Stimulated activated CD4-positive, alpha-beta T cell treated with anti-CD3 and anti-CD28 coated beads, Interleukin-2, amount 100 ng/mL, for 24 hours (primary cell): Measurements from ENCODE around the gene ZNF512B.
"Not testable (repeated sequence)": the region's sequence is repeated elsewhere in the genome, so short reads cannot be mapped to it uniquely, and the experiment has no call there.

Experiments used
- DNase-seq, 2 donors: peaks; one replicate each; pipeline ENCODE4 v3.0.0-alpha.2; 2020

ZNF512B gene, protein sequence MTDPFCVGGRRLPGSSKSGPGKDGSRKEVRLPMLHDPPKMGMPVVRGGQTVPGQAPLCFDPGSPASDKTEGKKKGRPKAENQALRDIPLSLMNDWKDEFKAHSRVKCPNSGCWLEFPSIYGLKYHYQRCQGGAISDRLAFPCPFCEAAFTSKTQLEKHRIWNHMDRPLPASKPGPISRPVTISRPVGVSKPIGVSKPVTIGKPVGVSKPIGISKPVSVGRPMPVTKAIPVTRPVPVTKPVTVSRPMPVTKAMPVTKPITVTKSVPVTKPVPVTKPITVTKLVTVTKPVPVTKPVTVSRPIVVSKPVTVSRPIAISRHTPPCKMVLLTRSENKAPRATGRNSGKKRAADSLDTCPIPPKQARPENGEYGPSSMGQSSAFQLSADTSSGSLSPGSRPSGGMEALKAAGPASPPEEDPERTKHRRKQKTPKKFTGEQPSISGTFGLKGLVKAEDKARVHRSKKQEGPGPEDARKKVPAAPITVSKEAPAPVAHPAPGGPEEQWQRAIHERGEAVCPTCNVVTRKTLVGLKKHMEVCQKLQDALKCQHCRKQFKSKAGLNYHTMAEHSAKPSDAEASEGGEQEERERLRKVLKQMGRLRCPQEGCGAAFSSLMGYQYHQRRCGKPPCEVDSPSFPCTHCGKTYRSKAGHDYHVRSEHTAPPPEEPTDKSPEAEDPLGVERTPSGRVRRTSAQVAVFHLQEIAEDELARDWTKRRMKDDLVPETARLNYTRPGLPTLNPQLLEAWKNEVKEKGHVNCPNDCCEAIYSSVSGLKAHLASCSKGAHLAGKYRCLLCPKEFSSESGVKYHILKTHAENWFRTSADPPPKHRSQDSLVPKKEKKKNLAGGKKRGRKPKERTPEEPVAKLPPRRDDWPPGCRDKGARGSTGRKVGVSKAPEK

DNA sequence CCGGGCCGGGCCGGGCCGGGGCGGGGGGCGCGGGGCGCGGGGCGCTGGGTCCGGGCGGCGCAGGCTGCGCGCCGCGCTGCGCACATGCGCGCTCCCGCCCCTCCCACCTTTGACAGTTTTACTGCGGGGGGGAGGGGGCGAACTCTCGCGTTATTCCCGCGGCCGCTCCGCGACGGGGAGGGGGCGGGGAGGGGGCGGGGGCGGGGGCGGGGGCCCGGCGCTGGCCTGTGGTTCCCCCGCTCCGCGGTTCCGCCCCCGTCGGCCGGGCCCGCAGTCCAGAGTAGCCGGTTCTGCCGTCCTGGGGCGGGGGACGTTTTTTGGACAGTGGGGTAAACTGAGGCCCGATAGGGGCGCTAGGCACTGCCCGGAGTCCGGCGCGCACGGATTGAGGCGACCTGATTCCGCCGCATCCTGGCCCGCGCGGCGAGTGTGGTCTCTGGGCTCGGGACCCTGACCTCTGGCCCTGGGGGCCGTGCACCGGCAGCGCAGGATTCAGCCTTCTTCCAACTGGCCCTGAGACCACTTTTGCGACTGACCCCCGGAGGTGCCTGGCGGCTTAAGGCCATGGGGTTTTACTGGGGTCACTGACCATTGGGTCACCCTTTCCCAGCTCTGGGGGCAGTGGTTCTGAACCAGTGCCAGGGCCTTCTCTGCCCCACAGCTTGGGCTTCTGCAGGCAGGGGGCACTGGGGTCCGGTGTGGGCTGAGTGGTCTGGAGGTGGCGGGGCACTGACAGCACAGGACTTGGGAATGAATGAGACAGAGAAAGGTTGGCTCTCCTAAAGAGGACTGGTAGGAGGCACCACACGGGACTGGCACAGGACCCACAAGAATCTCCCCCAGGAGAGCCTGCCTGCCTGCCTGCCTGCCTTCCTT is at the start of gene ZNF512B:
Gene ZNF512B (minus strand): TSS at position 93 of the 876 bp plus-strand sequence. CDS start 1,980 bp downstream, outside the sequence.
- DNase-seq: peak; percentile 71 to 77

DNA sequence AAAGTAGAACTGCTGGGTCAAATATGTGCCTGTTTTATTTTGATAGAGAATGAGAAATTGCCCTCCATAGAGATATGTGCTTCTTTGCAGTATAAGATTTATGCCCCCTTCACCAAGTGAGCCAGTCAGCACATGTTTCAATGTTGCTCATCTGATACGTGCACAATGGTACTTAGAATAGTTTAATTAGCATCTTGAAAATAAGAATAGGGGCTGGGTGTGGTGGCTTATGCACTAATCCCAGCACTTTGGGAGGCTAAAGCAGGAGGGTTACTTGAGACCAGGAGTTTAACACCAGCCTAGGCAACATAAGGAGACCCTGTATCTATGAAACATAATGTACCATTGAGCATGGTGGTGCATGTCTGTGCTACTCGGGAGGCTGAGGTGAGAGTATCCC is 45.9 kb upstream of the ZNF512B start:
- DNase-seq: no peak

DNA sequence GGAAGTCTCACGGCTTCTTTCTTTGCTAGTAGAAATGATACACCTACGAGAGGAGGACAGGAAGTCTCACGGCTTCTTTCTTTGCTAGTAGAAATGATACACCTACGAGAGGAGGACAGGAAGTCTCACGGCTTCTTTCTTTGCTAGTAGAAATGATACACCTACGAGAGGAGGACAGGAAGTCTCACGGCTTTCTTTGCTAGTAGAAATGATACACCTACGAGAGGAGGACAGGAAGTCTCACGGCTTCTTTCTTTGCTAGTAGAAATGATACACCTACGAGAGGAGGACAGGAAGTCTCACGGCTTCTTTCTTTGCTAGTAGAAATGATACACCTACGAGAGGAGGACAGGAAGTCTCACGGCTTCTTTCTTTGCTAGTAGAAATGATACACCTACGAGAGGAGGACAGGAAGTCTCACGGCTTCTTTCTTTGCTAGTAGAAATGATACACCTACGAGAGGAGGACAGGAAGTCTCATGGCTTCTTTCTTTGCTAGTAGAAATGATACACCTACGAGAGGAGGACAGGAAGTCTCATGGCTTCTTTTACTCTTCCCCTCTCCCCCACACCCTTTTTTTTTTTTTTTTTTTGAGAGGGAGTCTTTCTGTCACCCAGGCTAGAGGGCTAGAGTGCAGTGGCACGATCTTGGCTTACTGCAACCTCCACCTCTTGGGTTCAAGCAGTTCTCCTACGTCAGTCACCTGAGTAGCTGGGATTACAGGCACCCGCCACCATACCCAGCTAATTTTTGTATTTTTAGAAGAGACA is 42.8 kb upstream of the ZNF512B start:
- DNase-seq: not testable (repeated sequence)

- DNase-seq: no peak
Measured at GRCh38 chr20:64011366-64011779, 41.6 kb upstream of the ZNF512B start.

- no peak for DNase-seq
Measured at GRCh38 chr20:64010711-64011237, 41.0 kb upstream of the ZNF512B start.

DNA sequence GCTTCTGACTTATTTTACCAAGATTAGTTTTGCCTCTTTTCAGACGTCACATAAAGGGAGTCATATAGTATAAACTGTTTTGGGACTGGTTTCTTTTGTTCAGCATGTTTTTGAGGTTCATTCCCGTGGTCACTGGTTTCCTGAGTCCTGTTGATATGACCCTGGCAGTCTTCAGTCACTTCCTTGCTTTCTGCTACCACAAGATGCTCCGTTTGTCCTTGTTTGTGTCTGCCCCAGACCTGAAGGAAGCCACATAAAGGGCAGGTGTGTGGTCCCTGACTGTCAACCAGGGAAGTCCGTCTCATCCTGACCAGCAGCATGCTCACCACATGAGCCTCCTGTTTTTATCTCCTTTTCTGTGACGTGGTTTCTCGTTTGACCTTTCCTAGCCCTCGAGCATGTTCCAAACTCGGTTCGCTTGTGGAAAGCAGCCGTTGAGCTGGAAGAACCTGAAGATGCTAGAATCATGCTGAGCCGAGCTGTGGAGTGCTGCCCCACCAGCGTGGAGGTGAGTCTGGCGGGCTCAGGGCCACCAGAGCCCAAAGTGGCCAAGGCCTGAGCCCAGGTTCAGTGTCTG is 40.2 kb upstream of the ZNF512B start:
- no peak for DNase-seq

DNA sequence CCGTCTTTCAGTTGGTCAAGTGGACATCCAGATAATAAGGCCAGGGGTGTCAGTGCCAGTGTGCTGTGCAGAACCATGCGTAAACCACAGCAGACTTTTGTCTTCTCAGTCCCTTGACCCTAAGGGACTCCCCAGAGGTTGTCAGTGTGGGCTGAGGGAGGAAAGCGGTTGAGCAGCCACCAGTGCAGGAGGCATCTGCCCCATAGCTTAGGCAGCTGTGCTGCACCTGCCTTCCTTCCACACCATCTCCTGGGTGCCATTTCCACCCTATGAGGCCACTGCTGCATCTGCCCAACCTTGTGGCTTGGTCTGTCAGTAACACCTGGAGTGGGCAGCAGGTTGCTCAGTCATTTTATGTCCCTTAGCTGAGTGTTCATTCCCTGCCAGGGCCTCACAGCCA is 37.2 kb upstream of the ZNF512B start:
- no peak for DNase-seq

DNA sequence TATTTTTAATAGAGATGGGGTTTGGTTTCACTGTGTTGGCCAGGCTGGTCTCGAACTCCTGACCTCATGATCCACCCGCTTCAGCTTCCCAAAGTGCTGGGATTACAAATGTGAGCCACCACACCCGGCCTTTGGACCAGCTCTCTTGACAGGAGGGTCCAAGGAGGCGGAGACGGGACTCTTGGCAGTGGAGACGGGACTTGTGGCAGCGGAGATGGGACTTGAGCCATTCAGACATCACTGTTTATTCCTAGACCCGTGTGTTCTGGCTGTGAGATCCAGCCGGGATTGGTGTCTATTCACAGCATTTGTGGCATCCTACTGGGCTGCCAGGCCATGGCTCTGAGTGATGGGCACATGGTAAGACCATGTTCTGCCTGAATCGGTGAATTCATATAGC is 36.8 kb upstream of the ZNF512B start:
- DNase-seq: no peak

DNA sequence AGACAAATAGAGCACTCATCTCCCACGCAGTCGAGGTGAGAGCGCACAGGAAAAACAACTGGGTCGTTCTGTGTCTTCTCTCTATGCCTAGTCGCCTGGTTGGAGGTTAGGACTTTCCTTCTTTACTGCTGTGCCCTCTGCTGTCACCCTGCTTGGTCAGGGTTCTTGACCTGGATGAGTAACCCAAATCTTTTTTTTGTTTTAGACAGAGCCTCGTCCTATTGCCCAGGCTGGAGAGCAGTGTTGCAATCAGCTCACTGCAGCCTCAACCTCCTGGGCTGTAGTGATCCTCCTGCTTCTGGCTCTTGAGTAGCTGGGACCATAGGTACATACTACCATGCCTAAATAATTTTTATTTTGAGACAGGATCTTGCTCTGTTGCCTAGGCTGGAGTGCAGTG is 35.7 kb upstream of the ZNF512B start:
- DNase-seq: no peak

- no peak for DNase-seq
Measured at GRCh38 chr20:64003960-64004725, 34.4 kb upstream of the ZNF512B start.

GRCh38 chr20:64001607-64002011 is 31.9 kb upstream of the ZNF512B start:
- no peak for DNase-seq

DNA sequence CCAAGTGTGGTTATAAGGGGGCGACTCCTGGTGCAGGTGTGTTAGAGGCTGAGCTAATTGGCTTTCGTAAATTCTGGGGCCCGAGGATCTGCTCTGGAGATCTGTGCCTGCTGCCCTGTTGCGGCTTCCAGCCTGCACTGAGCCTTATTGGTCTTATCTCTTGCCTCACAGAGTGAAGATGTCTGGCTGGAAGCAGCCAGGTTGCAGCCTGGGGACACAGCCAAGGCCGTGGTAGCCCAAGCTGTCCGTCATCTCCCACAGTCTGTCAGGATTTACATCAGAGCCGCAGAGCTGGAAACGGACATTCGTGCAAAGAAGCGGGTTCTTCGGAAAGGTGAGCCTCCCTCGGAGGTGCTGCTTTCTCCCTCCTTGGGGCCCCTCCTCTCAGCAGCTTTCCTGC is 31.2 kb upstream of the ZNF512B start:
- no peak for DNase-seq

GRCh38 chr20:63982937-63983336 is 13.2 kb upstream of the ZNF512B start:
- no peak for DNase-seq

- peak; percentile 96 to 97 for DNase-seq
Measured at GRCh38 chr20:63980806-63981728, 11.3 kb upstream of the ZNF512B start, which contains the start of gene PRPF6. Gene PRPF6 (plus strand): TSS chr20:63981132. CDS start chr20:63981246, 114 bp downstream.

- peak in 1 of 2 donors; percentile 53 for DNase-seq
Measured at GRCh38 chr20:63980317-63980805, 10.6 kb upstream of the ZNF512B start.

GRCh38 chr20:63979557-63980316 is 10.0 kb upstream of the ZNF512B start, which contains the start of gene SAMD10:
Gene SAMD10 (minus strand): TSS chr20:63979642. CDS start chr20:63979467, 175 bp downstream.
- peak; percentile 87 to 91 for DNase-seq

DNA sequence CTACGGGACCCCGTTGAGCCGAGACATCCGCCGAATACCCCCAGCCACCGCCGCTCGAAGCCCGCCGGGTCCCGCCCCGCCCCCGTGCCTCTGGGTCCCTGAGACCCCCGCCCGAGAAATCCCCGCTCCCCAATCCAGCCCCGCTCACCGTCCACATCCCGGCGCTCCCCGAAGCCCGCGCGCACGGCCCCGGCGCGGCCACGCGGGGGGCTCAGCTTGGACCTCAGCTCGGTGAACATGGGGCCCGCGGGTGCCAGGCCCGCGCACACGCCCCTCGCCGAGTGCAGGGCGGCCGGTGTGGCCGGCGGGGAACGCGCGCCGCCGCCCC is 9.5 kb upstream of the ZNF512B start:
- no peak for DNase-seq
